ENCODE data around the gene PRICKLE2. TPM values are rescaled to one million over a fixed set of nuclear protein-coding genes. Genes with fewer than 3 reads are reported as not detected.

PRICKLE2 gene
- total RNA-seq, 4 donors from 2014 or later = 71.8 to 99.9 (median 84.4) TPM

GRCh38 chr3:64226730-64227129, 1.5 kb upstream of the PRICKLE2 start:
- Histone ChIP-seq H3K4me3 (no peak overlapping the region), H3K36me3 (no peaks in the 10 kb centered on the region), H3K27me3 (no peaks in the 10 kb centered on the region), H3K9me3 (no peaks in the 10 kb centered on the region), H3K4me1 (peaks cover 32 to 84% (median 80%) of the 10 kb centered on the region in 4 donors), H3K27ac (replicated peaks in 1 of 4) (peak overlapping the region; percentile 81 to 90 (median 84))
- intact Hi-C loops (cut with DNase I) = no loop called here
- WGBS = 58% methylated on average over 3 of the region's 3 CpGs
- DNase-seq (ENCODE audit: extremely low spot score) = no peak
- TF ChIP-seq EP300 (IDR thresholded peaks at IDR 0.05) (no peak), POLR2A (IDR thresholded peaks at IDR 0.05; ENCODE audit: low read depth) (no peak), CTCF (IDR thresholded peaks at IDR 0.05) (no peak), POLR2AphosphoS5 (IDR thresholded peaks at IDR 0.05) (no peak)

- Histone ChIP-seq H3K27me3 (no peaks in the 10 kb centered on the region), H3K4me3 (peak overlapping the region; percentile 38 to 47 (median 45)), H3K27ac (replicated peaks in 1 of 4) (peak overlapping the region; percentile 81 to 90 (median 84)), H3K36me3 (no peaks in the 10 kb centered on the region), H3K4me1 (peaks cover 40 to 93% (median 87%) of the 10 kb centered on the region in 4 donors), H3K9me3 (no peaks in the 10 kb centered on the region)
- peak; percentile 34 for DNase-seq (ENCODE audit: extremely low spot score)
- WGBS = 42% methylated on average over 7 of the region's 7 CpGs
- intact Hi-C loops (cut with DNase I) = no loop called here
- no peak for TF ChIP-seq EP300 (IDR thresholded peaks at IDR 0.05)
- TF ChIP-seq POLR2AphosphoS5 (IDR thresholded peaks at IDR 0.05) = no peak
- no peak for TF ChIP-seq POLR2A (IDR thresholded peaks at IDR 0.05; ENCODE audit: low read depth)
- no peak for TF ChIP-seq CTCF (IDR thresholded peaks at IDR 0.05)
These were observed 631 bp upstream of the PRICKLE2 start for GRCh38 chr3:64225695-64226499.

- 54% methylated on average over 9 of the region's 9 CpGs for WGBS
- peak overlapping the region; percentile 81 to 90 (median 84) for H3K27ac ChIP-seq (replicated peaks in 1 of 4)
- H3K4me3 ChIP-seq = peak overlapping the region; percentile 38 to 47 (median 45)
- peaks cover 58 to 94% (median 92%) of the 10 kb centered on the region in 4 donors for H3K4me1 ChIP-seq
- peak; percentile 82 for DNase-seq (ENCODE audit: extremely low spot score)
- intact Hi-C loops (cut with DNase I) = no loop called here
- no peaks in the 10 kb centered on the region for H3K9me3 ChIP-seq
- peak in 1 of 3 experiments; percentile 25 for TF ChIP-seq CTCF (IDR thresholded peaks at IDR 0.05)
- TF ChIP-seq POLR2AphosphoS5 (IDR thresholded peaks at IDR 0.05) = no peak
- H3K36me3 ChIP-seq = no peaks in the 10 kb centered on the region
- H3K27me3 ChIP-seq = no peaks in the 10 kb centered on the region
These were observed 1.2 kb downstream of the PRICKLE2 start for GRCh38 chr3:64223791-64224745.

GRCh38 chr3:64222501-64223111, 2.7 kb downstream of the PRICKLE2 start:
- Histone ChIP-seq H3K36me3 (no peaks in the 10 kb centered on the region), H3K4me1 (peaks cover 63 to 100% (median 99%) of the 10 kb centered on the region in 4 donors), H3K4me3 (peak overlapping the region in 2 of 4 donors; percentile 8 to 13), H3K27me3 (no peaks in the 10 kb centered on the region), H3K9me3 (no peaks in the 10 kb centered on the region), H3K27ac (replicated peaks in 1 of 4) (peak overlapping the region; percentile 81 to 90 (median 84))
- peak; percentile 81 for DNase-seq (ENCODE audit: extremely low spot score)
- TF ChIP-seq POLR2AphosphoS5 (IDR thresholded peaks at IDR 0.05) (no peak), CTCF (IDR thresholded peaks at IDR 0.05) (no peak), POLR2A (IDR thresholded peaks at IDR 0.05; ENCODE audit: low read depth) (no peak), EP300 (IDR thresholded peaks at IDR 0.05) (no peak)
- 75% methylated on average over 3 of the region's 3 CpGs for WGBS
- intact Hi-C loops (cut with DNase I) = no loop called here

All from esophagus muscularis mucosa (tissue), 4 donors.